GM19438 (cell line): ENCODE data around the gene MIS18A.
A peak's percentile ranks its signal among the peaks of the same experiment; 100 is the strongest.
"Not testable (repeated sequence)": the region's sequence is repeated elsewhere in the genome, so short reads cannot be mapped to it uniquely, and the experiment has no call there.

Source experiments
- ATAC-seq: cut with Tn5 transposase; IDR thresholded peaks from one replicate; pipeline ENCODE4 v1.9.1; 2021; ENCODE audit warnings: low read depth; ENCODE audit not compliant: unreplicated experiment

MIS18A gene

GRCh38 chr21:32306021-32306780, 27.4 kb upstream of the MIS18A start:
- no peak for ATAC-seq

- ATAC-seq = no peak
These were observed 26.1 kb upstream of the MIS18A start for GRCh38 chr21:32304998-32305397.

GRCh38 chr21:32303385-32303784, 24.5 kb upstream of the MIS18A start:
- ATAC-seq = no peak

- ATAC-seq = no peak
These were observed 23.7 kb upstream of the MIS18A start for GRCh38 chr21:32302560-32302959.

GRCh38 chr21:32301596-32301995, 22.7 kb upstream of the MIS18A start:
- no peak for ATAC-seq

GRCh38 chr21:32300117-32300681, 21.4 kb upstream of the MIS18A start:
- ATAC-seq = no peak

GRCh38 chr21:32299695-32300094, 20.8 kb upstream of the MIS18A start:
- ATAC-seq = no peak

GRCh38 chr21:32298658-32299081, 19.8 kb upstream of the MIS18A start, which contains the start of gene MRAP:
MRAP (plus strand) TSS chr21:32298855; CDS start chr21:32298972, 117 bp downstream.
- no peak for ATAC-seq

- ATAC-seq = no peak
These were observed 19.3 kb upstream of the MIS18A start for GRCh38 chr21:32298148-32298559.

- no peak for ATAC-seq
These were observed 18.6 kb upstream of the MIS18A start for GRCh38 chr21:32297449-32297848.

GRCh38 chr21:32285476-32285875, 6.6 kb upstream of the MIS18A start:
- ATAC-seq = no peak

GRCh38 chr21:32282992-32283391, 4.1 kb upstream of the MIS18A start:
- no peak for ATAC-seq

GRCh38 chr21:32281531-32281930, 2.7 kb upstream of the MIS18A start:
- ATAC-seq = no peak

- ATAC-seq = peak; percentile 8
These were observed 480 bp upstream of the MIS18A start for GRCh38 chr21:32279377-32279680.

- ATAC-seq = no peak
These were observed 746 bp downstream of the MIS18A start for GRCh38 chr21:32278103-32278502.

- no peak for ATAC-seq
These were observed 2.2 kb downstream of the MIS18A start for GRCh38 chr21:32276671-32277070.

GRCh38 chr21:32270748-32271147, 8.1 kb downstream of the MIS18A start:
- ATAC-seq = no peak

- ATAC-seq = not testable (repeated sequence)
These were observed 13.5 kb downstream of the MIS18A start for GRCh38 chr21:32265321-32265720.

- no peak for ATAC-seq
These were observed 16.9 kb downstream of the MIS18A start for GRCh38 chr21:32261929-32262328.

- ATAC-seq = no peak
These were observed 18.7 kb downstream of the MIS18A start for GRCh38 chr21:32260130-32260529.

- ATAC-seq = not testable (repeated sequence)
These were observed 20.1 kb downstream of the MIS18A start for GRCh38 chr21:32258786-32259048.

- ATAC-seq = no peak
These were observed 20.7 kb downstream of the MIS18A start for GRCh38 chr21:32257962-32258785.
